Neuron (in vitro differentiated cells): Measurements from ENCODE around the gene TNS2.
A peak's percentile ranks its signal among the peaks of the same experiment; 100 is the strongest.

ENCODE experiments used
- H2AFZ ChIP-seq: one replicate; pipeline ENCODE4 v1.6.1; 2013; ENCODE audit warnings: low read depth, mild to moderate bottlenecking, inconsistent platforms, low read length, moderate library complexity
- H3K27me3 ChIP-seq: one replicate; pipeline ENCODE4 v1.6.1; 2013; ENCODE audit warnings: low read length; ENCODE audit not compliant: insufficient read depth
- H3K36me3 ChIP-seq: one replicate; pipeline ENCODE4 v1.6.1; 2013; ENCODE audit warnings: low read length; ENCODE audit not compliant: insufficient read depth
- H3K4me1 ChIP-seq: one replicate; pipeline ENCODE4 v1.6.1; 2013; ENCODE audit warnings: low read length; ENCODE audit not compliant: insufficient read depth
- H3K4me3 ChIP-seq: 2 replicates; pipeline ENCODE4 v1.5.1; 2013; ENCODE audit warnings: mild to moderate bottlenecking, low read length, moderate library complexity
- H3K9me3 ChIP-seq: one replicate; pipeline ENCODE4 v1.6.1; 2013; ENCODE audit warnings: low read length

Gene TNS2

GRCh38 chr12:53074283-53074998 lies 24.6 kb downstream of the TNS2 start:
- Histone ChIP-seq H3K4me3 (no peak overlapping the region), H3K36me3 (peaks cover 18% of the 10 kb centered on the region), H3K27me3 (no peaks in the 10 kb centered on the region), H3K9me3 (no peaks in the 10 kb centered on the region), H3K4me1 (peaks cover 17% of the 10 kb centered on the region), H2AFZ (no peak overlapping the region)

GRCh38 chr12:53074999-53075370 lies 25.1 kb downstream of the TNS2 start:
- Histone ChIP-seq H3K36me3 (peaks cover 18% of the 10 kb centered on the region), H3K4me1 (peaks cover 19% of the 10 kb centered on the region), H3K9me3 (no peaks in the 10 kb centered on the region), H3K4me3 (no peak overlapping the region), H2AFZ (no peak overlapping the region), H3K27me3 (no peaks in the 10 kb centered on the region)

- H3K27me3 ChIP-seq: no peaks in the 10 kb centered on the region
- no peak overlapping the region for H3K4me3 ChIP-seq
- H3K4me1 ChIP-seq: peaks cover 19% of the 10 kb centered on the region
- peaks cover 18% of the 10 kb centered on the region for H3K36me3 ChIP-seq
- no peaks in the 10 kb centered on the region for H3K9me3 ChIP-seq
- H2AFZ ChIP-seq: no peak overlapping the region
Observed at GRCh38 chr12:53076461-53076860, 26.6 kb downstream of the TNS2 start.

GRCh38 chr12:53077030-53077429 lies 27.2 kb downstream of the TNS2 start:
- H3K4me1 ChIP-seq: peaks cover 16% of the 10 kb centered on the region
- H3K4me3 ChIP-seq: no peak overlapping the region

GRCh38 chr12:53078425-53079225 lies 28.8 kb downstream of the TNS2 start:
- peaks cover 18% of the 10 kb centered on the region for H3K36me3 ChIP-seq
- H3K4me3 ChIP-seq: peak overlapping the region; percentile 79
- no peaks in the 10 kb centered on the region for H3K9me3 ChIP-seq
- H3K4me1 ChIP-seq: peaks cover 6% of the 10 kb centered on the region
- peak overlapping the region; percentile 48 for H2AFZ ChIP-seq
- no peaks in the 10 kb centered on the region for H3K27me3 ChIP-seq

More at GRCh38 chr12:53077030-53077429, 27.2 kb downstream of the TNS2 start:
- no peaks in the 10 kb centered on the region for H3K9me3 ChIP-seq
- peaks cover 18% of the 10 kb centered on the region for H3K36me3 ChIP-seq
- H2AFZ ChIP-seq: no peak overlapping the region
- no peaks in the 10 kb centered on the region for H3K27me3 ChIP-seq

- H3K4me3 ChIP-seq: peak within 1 kb of the TSS; percentile 79
- H3K4me1 ChIP-seq: peaks cover 6% of the 10 kb centered on the region
- H2AFZ ChIP-seq: peak within 1 kb of the TSS; percentile 59
- no peaks in the 10 kb centered on the region for H3K9me3 ChIP-seq
- H3K36me3 ChIP-seq: peaks cover 12% of the 10 kb centered on the region
- no peaks in the 10 kb centered on the region for H3K27me3 ChIP-seq
Observed at GRCh38 chr12:53079226-53080117, 29.6 kb downstream of the TNS2 start, which contains the start of gene SPRYD3. Gene SPRYD3, minus strand, starts transcription at chr12:53079390. Its CDS starts 57 bp downstream, at chr12:53079333.

GRCh38 chr12:53082637-53083175 lies 32.8 kb downstream of the TNS2 start:
- Histone ChIP-seq H3K4me1 (peaks cover 6% of the 10 kb centered on the region), H3K27me3 (no peaks in the 10 kb centered on the region), H3K36me3 (no peaks in the 10 kb centered on the region), H3K4me3 (no peak overlapping the region), H3K9me3 (no peaks in the 10 kb centered on the region), H2AFZ (no peak overlapping the region)

- no peaks in the 10 kb centered on the region for H3K9me3 ChIP-seq
- H3K36me3 ChIP-seq: no peaks in the 10 kb centered on the region
- no peak overlapping the region for H3K4me3 ChIP-seq
Observed at GRCh38 chr12:53086361-53086760, 36.5 kb downstream of the TNS2 start.

GRCh38 chr12:53090105-53090504 lies 40.2 kb downstream of the TNS2 start:
- H3K4me1 ChIP-seq: no peaks in the 10 kb centered on the region
- no peaks in the 10 kb centered on the region for H3K9me3 ChIP-seq
- no peak overlapping the region for H2AFZ ChIP-seq
- no peak overlapping the region for H3K4me3 ChIP-seq
- H3K36me3 ChIP-seq: no peaks in the 10 kb centered on the region
- H3K27me3 ChIP-seq: peaks cover 40% of the 10 kb centered on the region

More at GRCh38 chr12:53086361-53086760, 36.5 kb downstream of the TNS2 start:
- H2AFZ ChIP-seq: no peak overlapping the region
- peaks cover 13% of the 10 kb centered on the region for H3K27me3 ChIP-seq
- no peaks in the 10 kb centered on the region for H3K4me1 ChIP-seq

GRCh38 chr12:53090554-53090953 lies 40.7 kb downstream of the TNS2 start:
- H3K4me1 ChIP-seq: no peaks in the 10 kb centered on the region
- no peaks in the 10 kb centered on the region for H3K36me3 ChIP-seq
- no peaks in the 10 kb centered on the region for H3K9me3 ChIP-seq
- peaks cover 41% of the 10 kb centered on the region for H3K27me3 ChIP-seq
- no peak overlapping the region for H3K4me3 ChIP-seq
- H2AFZ ChIP-seq: no peak overlapping the region

GRCh38 chr12:53091756-53092155 lies 41.9 kb downstream of the TNS2 start:
- peaks cover 51% of the 10 kb centered on the region for H3K27me3 ChIP-seq
- no peak overlapping the region for H2AFZ ChIP-seq
- H3K36me3 ChIP-seq: no peaks in the 10 kb centered on the region
- H3K4me3 ChIP-seq: no peak overlapping the region
- H3K9me3 ChIP-seq: no peaks in the 10 kb centered on the region
- H3K4me1 ChIP-seq: peaks cover under 1% of the 10 kb centered on the region

- Histone ChIP-seq H3K9me3 (no peaks in the 10 kb centered on the region), H3K4me3 (no peak overlapping the region), H2AFZ (no peak overlapping the region), H3K4me1 (peaks cover 14% of the 10 kb centered on the region), H3K27me3 (peaks cover 70% of the 10 kb centered on the region), H3K36me3 (no peaks in the 10 kb centered on the region)
Observed at GRCh38 chr12:53093777-53094393, 44.0 kb downstream of the TNS2 start.
